B cell (primary cell): Measurements from ENCODE around the gene MTCL3.

Experiments
- CTCF ChIP-seq: fragments of 200-600 bp; IDR thresholded peaks from one replicate; pipeline ENCODE4 v1.8.0; 2022; ENCODE audit warnings: antibody characterized with exemption, mild to moderate bottlenecking
- EZH2 ChIP-seq: IDR thresholded peaks from 2 replicates; pipeline ENCODE4 v1.6.1; 2012; ENCODE audit warnings: borderline replicate concordance, low read depth, mild to moderate bottlenecking, moderate library complexity, low read length; ENCODE audit not compliant: insufficient read depth, poor library complexity, severe bottlenecking

- TF ChIP-seq CTCF = no peak
- no peak for TF ChIP-seq EZH2
Measured at GRCh38 chr6:127519469-127519785, 292 bp upstream of the MTCL3 start.
